Stimulated activated naive CD4-positive, alpha-beta T cell (primary cell): ENCODE results near the gene CDCA4.
"Not testable (repeated sequence)": the region's sequence is repeated elsewhere in the genome, so short reads cannot be mapped to it uniquely, and the experiment has no call there.

ENCODE experiments used
- DNase-seq, 6 experiments: peaks; one replicate each; lab custom pipeline; 2025; lab: John Stamatoyannopoulos, UW

CDCA4 gene

GRCh38 chr14:105058521-105059034 is 37.7 kb upstream of the CDCA4 start:
- no peak for DNase-seq

GRCh38 chr14:105056303-105056831 is 35.5 kb upstream of the CDCA4 start:
- DNase-seq, result no peak

GRCh38 chr14:105055736-105056302 is 34.9 kb upstream of the CDCA4 start:
- DNase-seq, result no peak

GRCh38 chr14:105055334-105055733 is 34.5 kb upstream of the CDCA4 start:
- no peak for DNase-seq

- no peak for DNase-seq
Observed at GRCh38 chr14:105053996-105054395, 33.1 kb upstream of the CDCA4 start.

- DNase-seq, result no peak
Observed at GRCh38 chr14:105053421-105053820, 32.5 kb upstream of the CDCA4 start.

- no peak for DNase-seq
Observed at GRCh38 chr14:105052110-105052458, 31.2 kb upstream of the CDCA4 start.

GRCh38 chr14:105051182-105052109 is 30.6 kb upstream of the CDCA4 start:
- no peak for DNase-seq

GRCh38 chr14:105050551-105050897 is 29.6 kb upstream of the CDCA4 start:
- DNase-seq, result no peak

- no peak for DNase-seq
Observed at GRCh38 chr14:105049753-105050550, 29.1 kb upstream of the CDCA4 start.

- DNase-seq, result no peak
Observed at GRCh38 chr14:105047283-105048016, 26.6 kb upstream of the CDCA4 start.

- no peak for DNase-seq
Observed at GRCh38 chr14:105046891-105047282, 26.0 kb upstream of the CDCA4 start.

GRCh38 chr14:105045710-105046326 is 24.9 kb upstream of the CDCA4 start:
- DNase-seq, result peak; percentile 78 to 93 (median 90)

- DNase-seq, result no peak
Observed at GRCh38 chr14:105043641-105044040, 22.8 kb upstream of the CDCA4 start.

GRCh38 chr14:105042813-105043212 is 21.9 kb upstream of the CDCA4 start:
- no peak for DNase-seq

- no peak for DNase-seq
Observed at GRCh38 chr14:105041841-105042765, 21.2 kb upstream of the CDCA4 start.

GRCh38 chr14:105039458-105040205 is 18.7 kb upstream of the CDCA4 start:
- no peak for DNase-seq

- DNase-seq, result not testable (repeated sequence)
Observed at GRCh38 chr14:105035616-105036015, 14.7 kb upstream of the CDCA4 start.

- DNase-seq, result no peak
Observed at GRCh38 chr14:105034315-105035039, 13.6 kb upstream of the CDCA4 start.
